GM12865 (cell line): Measurements from ENCODE around the gene HSPB9.
"Not testable (repeated sequence)": the region's sequence is repeated elsewhere in the genome, so short reads cannot be mapped to it uniquely, and the experiment has no call there.

Source experiments
- DNase-seq: peaks from one replicate; pipeline ENCODE4 v3.0.0; 2010; ENCODE audit warnings: low read depth
- H3K4me3 ChIP-seq: 2 replicates; pipeline ENCODE4 v1.5.1; 2011; ENCODE audit warnings: mild to moderate bottlenecking, low read depth, low read length, control low read depth
- TF ChIP-seq, protein P1 (sequence below): IDR thresholded peaks from 2 replicates; pipeline ENCODE4 v1.5.1; 2011; ENCODE audit warnings: low read length, control low read depth, low read depth, inconsistent platforms; ENCODE audit not compliant: insufficient read depth; ENCODE audit errors: missing control alignments

Gene HSPB9

DNA sequence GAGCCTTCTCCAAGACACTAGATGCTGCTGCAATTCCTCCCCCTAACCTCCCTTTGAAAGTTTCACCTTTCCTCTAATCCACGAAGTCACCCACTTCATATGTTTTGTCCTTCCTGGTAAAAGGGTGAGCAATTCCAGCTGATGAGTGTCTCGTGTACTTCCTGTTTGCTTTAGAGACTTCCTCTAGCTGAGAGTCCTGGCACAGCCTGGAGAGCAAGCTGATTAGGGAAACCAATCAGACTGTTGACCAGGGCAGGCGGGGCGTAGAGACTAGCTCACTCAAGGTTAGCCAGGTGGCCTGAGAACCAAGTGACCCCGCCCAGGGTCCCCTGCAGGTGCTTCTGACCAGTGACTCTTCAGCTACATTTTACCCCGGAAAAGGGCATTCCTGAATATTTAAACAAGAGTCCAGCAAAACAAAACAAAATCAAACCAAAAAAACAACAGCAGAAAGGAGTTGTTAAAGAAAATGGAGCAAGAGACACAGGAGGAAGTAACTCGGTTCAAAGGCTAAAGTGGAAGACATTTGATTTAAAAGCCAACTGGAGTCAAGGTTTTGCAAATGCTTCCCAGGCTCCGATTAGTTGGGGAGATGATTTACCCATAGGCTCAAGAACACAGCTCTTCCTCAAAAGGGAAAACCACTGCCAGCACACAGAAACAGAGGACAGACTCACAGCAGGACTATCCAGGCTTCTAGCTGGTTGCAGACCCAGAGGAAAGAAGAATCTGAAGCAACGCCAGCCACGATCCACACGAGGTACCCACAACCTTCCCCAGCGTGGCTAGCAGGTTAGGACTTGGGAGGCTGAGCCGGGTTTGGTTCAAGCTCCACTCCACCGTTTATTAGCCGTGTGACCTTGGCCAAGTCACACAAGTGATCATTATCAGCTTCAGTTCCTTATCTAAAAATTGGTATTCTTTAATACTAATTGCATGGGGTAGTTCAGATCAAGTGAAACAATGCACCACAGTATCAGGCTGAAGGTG, 13.4 kb downstream of the HSPB9 start:
- no peak for DNase-seq
- no peak overlapping the region for H3K4me3 ChIP-seq
- TF ChIP-seq, protein P1, sequence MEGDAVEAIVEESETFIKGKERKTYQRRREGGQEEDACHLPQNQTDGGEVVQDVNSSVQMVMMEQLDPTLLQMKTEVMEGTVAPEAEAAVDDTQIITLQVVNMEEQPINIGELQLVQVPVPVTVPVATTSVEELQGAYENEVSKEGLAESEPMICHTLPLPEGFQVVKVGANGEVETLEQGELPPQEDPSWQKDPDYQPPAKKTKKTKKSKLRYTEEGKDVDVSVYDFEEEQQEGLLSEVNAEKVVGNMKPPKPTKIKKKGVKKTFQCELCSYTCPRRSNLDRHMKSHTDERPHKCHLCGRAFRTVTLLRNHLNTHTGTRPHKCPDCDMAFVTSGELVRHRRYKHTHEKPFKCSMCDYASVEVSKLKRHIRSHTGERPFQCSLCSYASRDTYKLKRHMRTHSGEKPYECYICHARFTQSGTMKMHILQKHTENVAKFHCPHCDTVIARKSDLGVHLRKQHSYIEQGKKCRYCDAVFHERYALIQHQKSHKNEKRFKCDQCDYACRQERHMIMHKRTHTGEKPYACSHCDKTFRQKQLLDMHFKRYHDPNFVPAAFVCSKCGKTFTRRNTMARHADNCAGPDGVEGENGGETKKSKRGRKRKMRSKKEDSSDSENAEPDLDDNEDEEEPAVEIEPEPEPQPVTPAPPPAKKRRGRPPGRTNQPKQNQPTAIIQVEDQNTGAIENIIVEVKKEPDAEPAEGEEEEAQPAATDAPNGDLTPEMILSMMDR, result no peak

DNA sequence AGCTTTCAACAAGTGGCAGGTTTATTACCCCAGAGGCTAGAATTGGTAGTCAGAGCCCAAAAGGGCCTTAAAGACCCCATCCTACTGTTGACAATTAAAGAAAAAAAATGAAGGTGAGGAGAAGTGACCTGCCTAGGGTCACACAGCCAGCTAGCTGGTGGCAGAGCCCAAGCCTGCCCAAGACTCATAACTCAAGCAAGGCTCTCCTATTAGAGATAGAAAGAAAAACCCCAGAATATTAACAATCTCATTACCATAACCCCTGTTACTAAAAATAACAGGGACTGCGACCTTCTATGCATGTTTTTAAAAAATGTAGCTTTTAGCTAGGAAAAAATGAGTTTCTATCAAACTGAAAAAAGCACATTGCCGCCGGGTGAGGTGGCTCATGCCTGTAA, 14.0 kb downstream of the HSPB9 start:
- DNase-seq, result no peak
- TF ChIP-seq, protein P1, result no peak
- H3K4me3 ChIP-seq, result no peak overlapping the region

DNA sequence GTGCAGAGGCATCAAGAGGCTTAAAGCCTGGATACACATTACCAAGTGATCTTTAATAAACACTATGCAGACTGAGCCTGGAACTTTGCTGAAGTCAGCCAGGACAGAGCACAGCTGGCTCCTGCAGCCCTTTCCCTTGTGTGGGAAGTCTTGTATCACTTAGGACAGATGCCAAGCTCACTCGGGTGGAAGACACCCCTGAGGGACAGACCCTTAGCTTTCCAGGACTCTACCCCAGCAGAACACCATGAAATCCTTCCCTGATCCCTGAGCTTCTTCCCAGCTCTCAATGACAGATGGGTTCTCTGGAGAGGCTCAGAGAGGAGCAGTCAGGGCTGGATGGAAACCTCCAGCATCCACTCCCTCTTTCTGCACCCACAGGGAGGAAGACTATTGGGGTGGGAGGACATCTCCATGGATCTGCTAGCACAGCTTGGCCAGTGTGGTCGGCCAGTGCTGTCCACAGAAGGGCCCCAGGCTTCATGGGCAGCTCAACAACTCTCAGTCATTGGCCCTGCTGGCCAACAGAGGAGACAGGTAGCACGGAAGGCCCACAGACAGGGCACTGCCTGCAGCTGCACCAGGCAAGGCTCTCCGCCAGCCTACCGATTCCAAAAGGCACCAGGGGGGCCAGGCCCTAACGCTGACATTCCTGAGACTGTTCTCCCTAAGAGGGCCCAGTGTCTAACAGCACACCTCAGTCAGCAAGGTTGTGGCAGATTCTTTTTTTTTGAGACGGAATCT, 16.3 kb downstream of the HSPB9 start:
- no peak overlapping the region for H3K4me3 ChIP-seq
- TF ChIP-seq, protein P1, result no peak
- no peak for DNase-seq

DNA sequence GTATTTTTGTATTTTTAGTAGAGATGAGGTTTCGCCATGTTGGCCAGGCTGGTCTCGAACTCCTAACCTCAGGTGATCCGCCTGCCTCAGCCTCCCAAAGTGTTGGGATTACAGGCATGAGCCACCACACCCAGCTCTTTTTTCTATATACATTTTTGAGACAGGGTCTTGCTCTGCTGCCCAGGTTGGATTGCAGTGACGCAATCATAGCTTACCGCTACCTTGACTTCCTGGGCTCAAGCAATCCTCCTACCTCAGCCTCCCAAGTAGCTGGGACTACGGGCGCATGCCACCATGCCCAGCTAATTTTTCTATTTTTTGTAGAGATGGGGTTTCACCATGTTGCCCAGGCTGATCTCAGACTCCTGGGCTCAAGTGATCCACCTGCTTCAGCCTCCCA, 18.1 kb downstream of the HSPB9 start:
- not testable (repeated sequence) for H3K4me3 ChIP-seq, DNase-seq

DNA sequence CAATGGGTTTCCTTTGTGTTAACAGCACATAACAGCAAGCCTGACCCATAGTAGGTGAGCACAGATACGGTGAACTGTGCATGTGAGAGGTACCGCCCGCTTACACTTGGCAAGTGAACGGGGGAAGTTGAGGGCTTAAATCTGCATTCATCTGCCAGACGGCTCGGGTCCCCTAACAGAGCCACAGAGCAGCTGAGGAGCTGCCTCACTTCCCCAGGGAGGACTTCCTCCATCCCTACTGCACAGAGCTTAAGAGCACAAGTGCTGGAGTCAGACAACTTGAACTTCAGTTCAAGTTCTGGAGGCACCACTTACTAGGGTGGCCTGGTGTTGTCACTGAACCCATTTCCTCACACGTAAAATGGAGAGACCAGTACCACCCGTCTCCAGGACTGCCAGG, 18.8 kb downstream of the HSPB9 start:
- TF ChIP-seq, protein P1, result no peak
- no peak for DNase-seq
- H3K4me3 ChIP-seq, result no peak overlapping the region

DNA sequence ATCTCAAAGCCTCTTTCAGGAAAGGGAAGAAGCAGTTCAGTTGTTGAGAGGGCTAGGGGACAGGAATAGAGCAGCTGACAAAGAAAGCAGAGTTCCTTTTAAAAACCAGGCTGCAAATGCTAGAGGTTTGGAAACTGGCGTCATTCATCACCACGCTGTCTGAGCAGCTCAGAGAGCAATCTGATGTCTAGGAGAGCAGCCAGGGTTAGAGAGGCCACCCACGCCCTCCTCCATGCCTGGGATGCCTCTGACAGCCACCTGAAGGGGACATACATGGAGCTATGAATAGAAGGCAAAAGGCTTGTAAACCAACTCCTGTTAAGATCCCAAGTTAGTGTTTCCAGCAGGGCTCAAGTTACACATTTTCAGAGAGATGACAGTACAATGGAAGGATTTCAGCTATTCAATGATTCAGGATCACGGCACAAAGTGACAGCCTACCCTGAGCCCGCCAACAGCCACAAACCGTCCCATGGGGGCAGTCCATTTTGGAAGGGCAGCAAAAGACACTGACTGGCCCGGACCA, 19.8 kb downstream of the HSPB9 start:
- H3K4me3 ChIP-seq, result no peak overlapping the region
- TF ChIP-seq, protein P1, result no peak
- no peak for DNase-seq

DNA sequence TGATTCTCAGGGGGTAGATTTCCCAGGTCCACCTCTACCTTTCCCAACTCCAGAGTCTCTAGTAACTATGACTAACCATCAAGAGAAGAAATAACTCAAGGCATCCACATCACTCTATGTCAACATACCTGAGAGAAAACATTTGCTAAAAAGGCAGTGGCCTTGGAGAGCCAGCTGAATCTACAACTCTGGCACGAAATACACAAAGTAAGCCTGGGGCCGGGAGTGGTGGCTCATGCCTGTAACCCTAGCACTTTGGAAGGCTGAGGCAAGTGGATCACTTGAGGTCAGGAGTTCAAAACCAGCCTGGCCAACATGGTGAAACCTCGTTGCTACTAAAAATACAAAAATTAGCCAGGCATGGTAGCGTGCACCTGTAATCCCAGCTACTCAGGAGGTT, 20.5 kb downstream of the HSPB9 start:
- not testable (repeated sequence) for DNase-seq, H3K4me3 ChIP-seq
